CD4-positive, alpha-beta T cell treated with Interleukin-15 for 4 hours (primary cell): ENCODE data around the gene PSKH1.
"Not testable (repeated sequence)": the region's sequence is repeated elsewhere in the genome, so short reads cannot be mapped to it uniquely, and the experiment has no call there.

ENCODE experiments used
- DNase-seq: peaks from one replicate; pipeline ENCODE4 v3.0.0-alpha.2; 2020; ENCODE audit warnings: low spot score

The PSKH1 gene

DNA sequence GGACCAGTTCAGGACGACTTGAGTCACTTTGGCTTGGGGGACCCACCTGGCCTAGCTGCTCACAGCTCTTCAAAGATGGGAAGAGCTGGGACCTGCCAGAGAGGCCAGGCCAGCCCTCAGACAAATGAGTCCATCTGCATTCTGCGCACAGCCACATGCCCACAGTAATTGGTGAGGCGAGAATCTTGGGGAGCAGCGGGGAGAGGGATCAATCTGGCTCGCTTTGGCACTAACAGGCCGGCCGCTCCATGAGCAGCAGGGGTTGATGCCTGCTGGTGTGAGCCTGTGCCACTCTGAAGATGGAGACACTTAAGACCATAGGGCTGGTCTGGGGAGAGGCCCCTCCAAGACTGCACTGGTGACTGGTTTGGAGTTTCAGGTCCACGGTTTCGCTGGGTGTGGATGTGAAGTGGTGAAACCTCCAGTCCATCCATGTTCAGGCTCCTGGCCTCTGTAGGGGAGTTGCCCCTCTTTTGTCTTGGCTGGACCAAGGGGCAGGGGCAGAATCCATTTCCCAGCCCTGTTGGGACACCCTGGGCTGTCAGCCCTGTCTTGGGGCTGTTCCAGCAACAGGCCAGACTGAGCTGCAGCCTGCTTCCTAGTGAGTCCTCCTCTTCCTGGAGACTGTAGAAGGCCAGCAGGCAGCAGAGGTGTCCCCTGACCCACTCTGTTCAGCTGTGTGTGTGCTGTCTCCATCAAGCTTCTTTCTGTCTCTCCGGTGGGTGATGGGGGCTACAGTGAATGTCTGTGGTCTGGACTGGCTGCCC is 31.3 kb downstream of the PSKH1 start:
- DNase-seq: no peak

DNA sequence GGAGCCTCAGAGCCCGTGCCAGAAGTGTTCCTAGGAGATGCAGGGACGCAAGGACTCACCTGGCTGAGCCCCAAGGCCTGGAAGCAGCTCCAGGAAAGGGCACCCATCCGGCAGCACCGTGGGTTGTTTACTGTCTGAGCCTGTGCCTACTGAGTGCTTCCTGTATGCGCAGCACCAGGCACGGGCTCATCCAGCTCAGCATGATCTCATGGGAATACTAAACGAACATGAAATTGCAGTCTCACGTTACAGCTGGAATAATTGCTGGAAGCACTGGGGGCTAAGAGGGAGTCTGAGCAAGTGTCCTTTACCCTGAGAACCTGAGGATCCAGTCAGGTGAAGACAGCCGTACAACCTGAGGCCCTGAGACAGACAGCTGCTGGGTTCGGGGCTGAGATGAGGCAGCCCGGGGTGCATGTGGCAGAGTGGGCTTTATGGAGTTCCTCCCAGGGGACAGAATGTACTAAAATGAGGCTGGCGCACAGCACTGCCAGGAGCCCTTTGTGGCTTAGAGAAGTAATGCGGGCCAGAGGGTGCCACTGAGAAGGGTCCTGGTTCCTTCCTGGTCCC is 33.2 kb downstream of the PSKH1 start:
- no peak for DNase-seq

DNA sequence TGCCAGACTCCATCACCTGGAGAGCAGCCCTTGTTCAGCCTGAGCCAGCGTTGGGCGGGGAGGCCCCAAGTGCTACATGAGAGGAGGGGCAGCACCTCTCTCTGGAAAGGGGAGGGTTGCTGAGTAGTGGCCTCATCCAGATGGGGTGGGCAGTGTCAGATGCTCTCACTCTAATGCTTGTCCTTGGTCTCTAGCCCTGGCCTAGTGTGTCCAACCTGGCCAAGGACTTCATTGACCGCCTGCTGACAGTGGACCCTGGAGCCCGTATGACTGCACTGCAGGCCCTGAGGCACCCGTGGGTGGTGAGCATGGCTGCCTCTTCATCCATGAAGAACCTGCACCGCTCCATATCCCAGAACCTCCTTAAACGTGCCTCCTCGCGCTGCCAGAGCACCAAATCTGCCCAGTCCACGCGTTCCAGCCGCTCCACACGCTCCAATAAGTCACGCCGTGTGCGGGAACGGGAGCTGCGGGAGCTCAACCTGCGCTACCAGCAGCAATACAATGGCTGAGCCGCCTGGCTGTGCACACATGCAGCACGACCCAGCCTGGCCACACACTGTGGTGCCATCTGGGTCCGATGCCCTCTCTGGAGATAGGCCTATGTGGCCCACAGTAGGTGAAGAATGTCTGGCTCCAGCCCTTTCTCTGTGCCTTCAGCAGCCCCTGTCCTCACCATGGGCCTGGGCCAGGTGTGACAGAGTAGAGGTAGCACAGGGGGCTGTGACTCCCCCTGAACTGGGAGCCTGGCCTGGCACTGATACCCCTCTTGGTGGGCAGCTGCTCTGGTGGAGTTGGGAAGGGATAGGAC is 34.3 kb downstream of the PSKH1 start:
- DNase-seq: no peak

- no peak for DNase-seq
Measured at GRCh38 chr16:67928147-67928546, 35.1 kb downstream of the PSKH1 start.

GRCh38 chr16:67928561-67929364 is 35.7 kb downstream of the PSKH1 start:
- peak; percentile 80 for DNase-seq

DNA sequence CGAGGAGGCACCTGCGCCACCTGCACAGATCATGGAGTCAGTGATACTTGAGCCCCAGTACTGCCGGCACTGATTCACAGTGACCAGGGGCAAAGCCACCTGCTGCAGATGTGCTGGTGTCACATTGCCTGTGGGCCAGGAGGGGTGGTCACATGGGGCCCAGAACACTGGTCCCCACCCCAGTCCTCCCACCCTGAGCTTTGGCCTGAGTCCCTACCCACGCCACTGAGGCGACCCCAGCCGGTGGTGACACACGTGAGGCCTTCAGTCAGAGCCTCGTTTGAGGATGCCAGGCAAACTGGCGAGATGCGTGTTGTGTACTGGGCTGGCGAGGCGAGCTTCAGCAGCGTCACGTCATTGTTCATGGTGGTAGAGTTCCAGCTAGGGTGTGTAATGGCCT is 37.1 kb downstream of the PSKH1 start:
- no peak for DNase-seq

DNA sequence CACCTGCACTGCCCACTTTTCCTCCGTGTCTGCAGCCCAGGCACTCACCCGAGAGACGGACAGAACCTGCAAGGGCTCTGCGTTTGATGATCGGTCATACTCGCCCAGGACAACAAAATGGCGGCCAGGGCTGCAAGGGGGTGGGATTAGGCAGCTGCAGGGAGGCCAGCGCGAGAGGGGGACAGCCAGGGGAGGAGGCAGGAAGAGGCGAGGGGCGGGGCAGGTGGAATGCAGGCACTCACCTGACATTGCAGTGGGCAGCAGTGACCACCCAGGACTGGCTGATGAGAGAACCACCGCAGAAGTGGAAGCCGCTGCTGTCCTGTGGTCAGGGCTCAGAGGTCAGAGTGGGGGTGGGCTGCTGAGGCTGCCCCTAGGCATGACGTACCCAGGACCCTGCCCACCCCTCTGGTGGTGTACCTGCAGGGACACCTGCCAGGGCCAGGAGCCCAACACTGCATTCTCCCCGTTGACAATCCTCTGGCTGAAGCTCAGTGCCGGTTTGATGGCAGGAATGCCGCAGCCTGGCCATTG is 37.7 kb downstream of the PSKH1 start:
- no peak for DNase-seq

- no peak for DNase-seq
Measured at GRCh38 chr16:67931712-67932461, 38.8 kb downstream of the PSKH1 start, which contains the start of gene CTRL. TSS of gene CTRL (minus strand) at chr16:67931862. CDS start at chr16:67931852, 10 bp downstream.

DNA sequence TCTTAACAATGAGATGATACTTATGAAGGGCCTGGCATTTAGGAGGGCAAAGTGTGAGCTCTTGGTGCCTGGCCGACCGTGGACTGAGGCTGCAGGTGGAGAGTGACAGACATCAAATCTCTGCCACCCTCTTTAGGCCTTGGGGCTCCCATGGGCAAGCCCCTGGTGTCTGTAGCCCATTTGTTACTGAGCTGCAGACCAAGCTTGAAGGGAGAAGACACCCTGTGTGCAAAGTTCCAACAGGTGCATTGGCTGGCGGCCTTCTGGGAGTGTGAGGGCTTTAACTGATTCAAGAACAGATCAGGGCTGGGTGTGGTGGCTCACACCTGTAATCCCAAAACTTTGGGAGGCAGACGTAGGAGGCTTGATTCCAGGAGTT is 39.4 kb downstream of the PSKH1 start:
- no peak for DNase-seq

DNA sequence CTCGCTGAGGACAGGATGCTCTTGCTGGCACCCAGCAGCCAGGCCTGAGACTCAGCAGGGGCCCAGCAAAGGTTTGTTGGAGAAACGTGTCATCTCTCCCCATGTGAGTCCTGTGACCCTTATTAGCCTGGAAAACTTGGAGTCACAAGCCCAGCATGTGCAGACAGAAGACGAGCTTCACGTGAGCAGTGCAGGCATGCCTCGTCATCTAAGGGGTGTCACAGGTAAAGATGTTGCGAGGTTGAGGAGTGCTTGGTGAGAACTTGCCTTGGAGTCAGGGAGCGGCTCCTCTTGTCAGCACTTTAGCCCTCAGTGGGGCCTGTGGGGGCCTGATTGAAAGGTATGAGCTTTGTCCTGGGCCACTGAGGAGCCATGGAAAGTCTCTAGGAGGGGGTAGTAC is 40.8 kb downstream of the PSKH1 start:
- DNase-seq: no peak

GRCh38 chr16:67934306-67935100 is 41.4 kb downstream of the PSKH1 start:
- DNase-seq: no peak

DNA sequence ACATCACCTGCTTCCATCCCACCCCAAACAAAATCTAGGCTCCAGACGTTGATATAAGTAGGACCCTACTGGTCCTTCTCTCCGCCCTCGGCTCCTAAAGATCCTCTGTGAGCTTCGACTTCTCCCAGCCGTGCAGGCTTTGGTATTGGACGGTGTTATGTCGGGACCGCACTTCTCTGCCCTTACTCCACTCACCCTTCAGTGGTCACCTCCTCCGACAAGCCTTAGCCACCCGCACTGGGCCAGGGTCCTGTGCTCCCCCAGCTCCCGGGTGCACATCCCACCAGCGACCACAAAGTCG is 42.0 kb downstream of the PSKH1 start:
- no peak for DNase-seq

DNA sequence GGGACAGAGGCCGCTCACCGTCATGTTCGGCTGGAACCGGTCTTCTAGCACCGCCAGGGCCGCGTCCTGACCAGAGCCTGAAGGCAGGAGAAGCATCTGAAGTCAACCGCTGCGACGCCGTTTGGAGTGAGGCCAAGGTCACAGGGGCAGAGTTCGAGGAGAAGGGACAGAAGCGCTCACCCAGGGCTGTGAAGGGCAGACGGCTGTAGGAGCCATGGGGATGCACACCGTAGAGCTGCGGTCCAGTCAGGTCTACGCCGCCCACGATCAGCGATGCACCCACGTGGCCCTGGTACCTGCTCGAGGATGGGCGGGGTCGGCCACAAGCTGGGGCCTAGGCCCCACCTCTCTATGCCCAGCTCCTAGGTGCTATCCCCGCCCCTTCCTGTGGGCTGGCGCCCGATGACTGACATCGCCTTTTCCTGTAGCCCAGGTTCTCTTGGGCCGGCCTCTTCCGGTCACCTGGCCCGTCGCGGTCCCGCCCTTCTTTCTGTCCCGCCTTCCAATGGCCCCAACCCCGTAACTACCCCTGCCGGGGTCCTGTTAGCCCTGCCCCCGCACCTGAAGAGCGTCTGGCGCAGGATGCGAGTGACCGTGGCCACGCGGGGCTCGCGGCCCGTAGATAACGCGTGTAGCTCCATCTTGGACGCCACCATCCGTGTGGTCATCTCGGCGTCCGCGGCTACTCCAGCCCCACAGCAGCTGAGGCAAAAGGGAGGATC is 42.5 kb downstream of the PSKH1 start:
- peak; percentile 96 for DNase-seq

DNA sequence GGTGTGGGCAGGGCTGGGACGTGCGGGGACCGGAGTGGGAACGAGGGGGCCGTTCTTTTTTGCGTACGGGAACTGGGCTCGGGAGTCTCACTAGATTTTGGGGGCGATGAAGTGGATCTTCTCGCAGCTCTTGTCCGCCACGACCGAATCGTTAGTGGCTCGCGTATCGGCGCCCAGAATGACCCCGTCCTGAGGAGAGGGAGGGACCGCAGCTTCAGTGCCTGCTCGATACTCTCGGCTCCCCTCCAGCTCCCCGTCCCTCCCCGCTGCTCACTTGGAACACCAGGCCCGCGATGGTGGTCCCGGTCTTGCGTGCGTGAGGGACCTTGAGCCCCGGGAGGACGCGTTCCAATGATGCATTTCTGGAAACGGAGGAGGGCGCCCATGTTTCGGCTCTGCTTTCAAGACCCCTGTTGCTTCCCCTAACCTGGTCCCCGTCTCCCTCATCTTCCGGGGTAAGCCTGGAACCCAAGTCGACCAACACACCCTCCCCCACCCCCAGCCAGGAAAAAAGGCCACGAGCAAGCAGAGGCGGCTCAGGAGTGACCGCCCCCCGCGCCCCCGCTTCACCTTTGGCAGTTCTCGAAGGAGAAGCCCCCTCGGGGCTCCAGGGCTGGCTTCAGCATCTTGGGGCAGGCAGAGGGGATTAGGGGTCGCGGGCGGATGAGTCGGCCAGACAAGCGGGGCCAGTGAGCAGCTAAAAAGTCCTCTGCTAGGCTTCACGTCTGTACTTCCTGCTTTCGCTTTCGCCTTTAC is 43.2 kb downstream of the PSKH1 start, which contains the start of gene PSMB10:
Gene PSMB10 (minus strand): TSS at position 727 of the 756 bp plus-strand sequence. CDS start 101 bp downstream, at position 626.
- DNase-seq: peak; percentile 30

GRCh38 chr16:67936880-67937605 is 44.0 kb downstream of the PSKH1 start:
- peak; percentile 81 for DNase-seq

DNA sequence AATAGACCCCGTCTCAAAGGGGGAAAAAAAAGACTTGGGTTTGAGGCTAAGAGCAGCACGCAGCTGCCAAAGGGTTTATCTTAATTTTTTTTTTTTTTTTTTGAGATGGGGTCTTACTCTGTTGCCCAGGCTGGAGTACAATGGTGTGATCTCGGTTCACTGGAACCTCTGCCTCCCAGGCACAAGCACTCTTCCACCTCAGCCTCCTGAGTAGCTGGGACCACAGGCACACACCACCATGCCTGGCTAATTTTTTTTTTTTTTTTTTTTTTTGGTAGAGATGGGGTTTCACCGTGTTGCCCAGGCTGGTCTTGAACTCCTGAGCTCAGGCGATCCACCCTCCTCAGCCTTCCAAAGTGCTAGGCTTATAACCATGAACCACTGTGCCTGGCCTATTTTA is 44.7 kb downstream of the PSKH1 start:
- not testable (repeated sequence) for DNase-seq

DNA sequence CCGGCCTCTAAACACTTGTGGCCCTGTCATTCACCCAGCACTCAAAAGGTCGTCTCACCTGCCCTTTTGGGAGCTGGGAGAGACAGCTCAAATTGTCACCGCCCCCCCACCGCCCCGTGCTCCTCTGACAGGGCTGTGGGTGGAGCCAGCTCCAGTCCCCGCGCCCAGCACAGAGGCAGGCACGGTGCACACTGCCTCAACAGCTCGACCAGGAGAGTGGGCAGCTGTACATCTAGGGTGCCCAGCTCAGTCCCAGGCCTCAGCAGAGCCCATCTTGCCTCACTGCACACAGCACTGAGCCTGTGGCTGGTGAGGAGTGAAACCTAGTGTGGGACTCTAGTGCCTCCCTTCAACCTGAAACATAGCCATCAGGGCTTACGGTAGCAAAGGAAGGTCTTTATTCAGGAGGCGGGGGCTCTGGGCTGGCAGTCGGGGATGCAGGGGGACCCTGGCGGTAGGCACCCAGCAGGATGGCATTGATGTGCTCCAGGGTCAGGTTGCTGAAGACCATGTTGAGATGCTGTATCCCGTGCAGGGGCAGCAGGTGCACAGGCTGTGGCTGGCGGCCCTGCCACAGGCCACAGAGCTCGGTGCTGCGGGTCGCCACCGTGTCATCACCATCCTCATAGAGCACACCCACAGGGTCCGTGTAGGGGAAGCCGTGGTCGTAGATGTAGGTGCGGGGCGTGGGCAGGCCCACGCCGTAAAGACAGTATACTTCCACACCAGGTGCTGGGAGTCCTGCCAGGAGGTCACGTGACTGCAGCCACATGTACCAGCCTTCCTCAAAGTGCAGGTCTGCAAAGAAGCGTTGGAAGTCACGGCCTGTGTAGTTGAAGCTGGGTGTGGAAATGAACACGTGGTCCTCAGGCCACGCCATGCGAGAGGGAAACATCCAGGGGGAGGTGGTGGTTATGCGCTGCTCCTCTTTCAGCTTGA is 46.7 kb downstream of the PSKH1 start:
- DNase-seq: peak; percentile 24
